GM19463 (cell line): Measurements from ENCODE around the gene BLOC1S4.
A peak's percentile ranks its signal among the peaks of the same experiment; 100 is the strongest.

Experiments
- ATAC-seq: cut with Tn5 transposase; IDR thresholded peaks from one replicate; pipeline ENCODE4 v1.9.1; 2021; ENCODE audit warnings: mild to moderate bottlenecking, moderate library complexity; ENCODE audit not compliant: unreplicated experiment

The BLOC1S4 gene

DNA sequence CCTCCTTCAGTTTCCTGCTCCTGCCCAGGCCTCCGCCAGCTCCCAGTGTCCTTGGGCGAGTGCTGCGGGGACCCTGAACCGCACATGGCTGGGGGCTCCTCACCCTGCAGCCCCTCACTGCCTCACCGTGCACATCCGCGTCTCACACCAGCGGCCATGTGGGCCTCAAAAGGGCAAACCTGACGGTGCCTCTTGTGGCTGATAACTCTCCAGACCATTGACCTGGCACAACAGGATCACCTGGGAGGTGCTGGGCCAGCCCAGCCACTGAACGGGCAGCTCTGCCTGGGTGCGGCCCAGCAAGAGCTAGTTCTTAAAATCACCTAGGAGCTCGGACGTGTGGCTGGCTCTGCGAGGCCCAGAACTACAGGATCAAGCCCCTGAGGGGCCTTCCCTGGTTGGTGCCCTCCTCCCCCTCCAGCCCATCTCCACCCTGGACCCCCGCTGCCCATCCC, 26.4 kb upstream of the BLOC1S4 start:
- no peak for ATAC-seq

- no peak for ATAC-seq
Observed at GRCh38 chr4:6692379-6692778, 23.6 kb upstream of the BLOC1S4 start.

GRCh38 chr4:6692806-6693205, 23.2 kb upstream of the BLOC1S4 start:
- ATAC-seq: no peak

DNA sequence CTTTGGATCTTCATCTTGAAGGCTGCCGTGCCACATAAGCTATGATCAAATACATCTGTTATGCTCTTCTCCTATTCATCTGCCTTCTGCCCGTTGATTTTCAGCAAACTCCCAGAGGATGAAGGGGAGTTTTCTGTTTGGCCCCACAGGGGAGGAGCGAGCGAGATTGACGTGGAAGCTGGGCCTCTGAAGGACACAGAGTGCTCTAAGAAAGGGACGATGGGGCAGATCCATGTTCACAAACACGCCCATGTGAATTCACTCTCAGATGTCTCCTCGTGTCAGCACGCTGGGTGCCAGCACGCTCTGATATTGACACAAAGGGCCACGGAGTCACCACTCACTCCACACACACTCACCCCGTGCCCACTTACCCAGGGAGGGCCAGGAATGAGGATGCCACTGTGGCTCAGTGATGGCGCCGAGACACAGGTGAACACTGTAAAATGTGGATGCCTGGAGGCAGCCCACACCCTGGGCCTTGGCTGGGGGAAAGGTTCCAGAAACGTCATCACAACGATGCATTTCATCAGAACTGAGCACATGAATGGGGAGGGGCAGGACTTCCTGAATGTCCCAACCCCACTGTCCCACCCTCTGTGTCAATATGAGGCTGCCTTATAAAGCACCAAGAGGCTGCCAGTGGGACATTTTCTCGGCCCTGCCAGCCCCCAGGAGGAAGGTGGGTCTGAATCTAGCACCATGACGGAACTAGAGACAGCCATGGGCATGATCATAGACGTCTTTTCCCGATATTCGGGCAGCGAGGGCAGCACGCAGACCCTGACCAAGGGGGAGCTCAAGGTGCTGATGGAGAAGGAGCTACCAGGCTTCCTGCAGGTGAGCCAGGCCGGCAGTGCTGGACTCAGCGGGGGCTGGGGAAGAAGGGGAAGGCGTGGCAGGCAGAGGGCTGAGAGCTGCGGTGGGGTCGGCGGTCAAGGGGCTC, 22.5 kb upstream of the BLOC1S4 start, which contains the start of gene S100P:
Gene S100P (plus strand): TSS at position 648 of the 946 bp plus-strand sequence. CDS start 55 bp downstream, at position 703.
- ATAC-seq: no peak

- ATAC-seq: no peak
Observed at GRCh38 chr4:6694177-6694901, 21.6 kb upstream of the BLOC1S4 start.

DNA sequence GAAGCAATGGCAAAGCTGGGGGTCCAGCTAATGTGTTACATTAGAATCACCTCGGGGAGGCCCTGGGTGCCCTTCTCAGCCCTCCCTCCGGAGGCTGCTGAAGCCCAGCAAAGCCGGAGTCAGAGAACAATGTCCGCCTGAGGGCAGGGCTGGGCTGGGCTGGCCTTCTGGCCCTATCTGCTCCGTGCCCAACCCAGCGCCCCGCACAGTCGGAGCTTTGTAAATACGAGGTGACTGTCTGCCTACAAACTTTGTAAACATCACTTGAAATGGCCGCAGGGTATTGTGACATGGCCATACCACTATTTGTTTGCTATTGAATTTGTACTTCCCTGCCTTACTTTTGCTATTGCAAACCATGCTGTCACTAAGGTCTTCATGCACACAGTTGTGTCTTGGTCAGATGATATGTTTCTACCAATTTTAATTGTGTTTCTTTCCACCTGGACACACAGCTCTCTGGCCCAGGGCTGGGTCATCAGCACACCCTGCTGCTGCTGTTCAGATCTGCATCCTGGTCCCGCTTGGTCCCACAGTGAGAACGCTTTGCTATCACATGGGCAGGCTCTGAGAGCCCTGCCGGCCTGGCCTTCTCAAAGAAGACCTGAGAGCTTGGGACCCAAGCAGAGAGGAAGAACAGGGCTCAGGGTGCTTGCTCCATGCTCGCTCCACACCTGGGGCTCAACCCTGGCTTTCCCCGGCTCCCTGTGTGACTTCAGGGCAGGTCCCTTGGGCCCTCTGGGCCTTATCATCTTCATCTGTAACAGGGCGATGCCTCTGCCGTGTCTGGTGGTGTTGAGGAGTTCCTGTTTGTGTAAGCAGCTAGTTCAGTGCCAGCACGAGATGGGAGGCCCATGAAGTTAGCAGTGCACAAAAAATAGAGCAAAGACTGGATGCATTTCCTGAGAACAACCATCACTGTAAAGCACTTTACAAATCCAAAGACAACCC, 20.0 kb upstream of the BLOC1S4 start:
- ATAC-seq: no peak

DNA sequence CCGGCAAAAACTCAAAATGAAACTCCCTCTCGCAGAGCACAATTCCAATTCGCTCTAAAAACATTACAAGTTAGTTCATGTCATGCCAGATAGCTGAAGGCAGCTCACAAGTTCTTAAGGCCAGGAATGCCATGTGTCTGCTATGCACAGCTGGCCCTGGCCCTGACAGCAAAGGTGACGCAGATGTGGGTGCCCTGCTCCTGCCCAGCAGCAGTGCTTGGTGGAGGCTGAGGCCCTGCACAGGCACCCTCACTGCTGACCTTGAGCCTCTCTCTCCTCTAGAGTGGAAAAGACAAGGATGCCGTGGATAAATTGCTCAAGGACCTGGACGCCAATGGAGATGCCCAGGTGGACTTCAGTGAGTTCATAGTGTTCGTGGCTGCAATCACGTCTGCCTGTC, 19.4 kb upstream of the BLOC1S4 start:
- ATAC-seq: no peak

DNA sequence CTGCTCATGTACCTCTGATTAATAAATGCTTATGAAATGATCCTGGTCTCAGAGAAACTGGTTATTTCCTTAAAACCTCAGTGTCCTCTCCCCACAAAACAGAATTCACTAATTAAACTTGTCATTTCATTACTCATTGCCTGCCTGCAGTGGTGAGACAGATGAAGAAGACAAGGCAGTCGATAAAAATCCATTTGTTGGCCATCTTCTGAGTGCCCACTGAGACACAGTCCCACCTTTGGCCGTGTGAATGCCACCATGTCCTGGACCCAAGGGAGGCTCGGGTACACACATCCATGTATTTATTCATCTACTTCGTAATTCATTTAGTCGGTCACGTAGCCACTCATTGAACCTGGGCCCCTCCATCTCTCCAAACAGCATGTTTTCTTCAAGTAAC, 18.8 kb upstream of the BLOC1S4 start:
- ATAC-seq: no peak

DNA sequence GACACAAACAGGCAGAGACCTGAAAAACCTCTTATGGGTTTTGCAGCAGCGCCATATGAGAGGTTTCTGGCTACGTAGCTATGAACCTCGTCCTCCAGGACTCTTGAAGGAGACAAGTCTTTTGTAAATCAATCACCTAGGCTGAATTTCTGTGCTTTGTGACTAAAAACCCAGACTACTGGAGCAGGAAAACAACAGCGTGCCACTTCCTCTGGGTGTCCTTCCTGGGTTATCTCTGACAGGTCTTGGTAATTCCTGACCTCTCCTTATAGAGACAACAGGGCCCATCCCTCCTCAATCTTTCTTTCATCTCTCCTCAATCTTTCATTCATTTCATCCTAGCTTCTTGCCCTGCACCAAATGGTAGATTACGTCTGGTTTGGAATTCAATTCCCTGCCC, 16.6 kb upstream of the BLOC1S4 start:
- ATAC-seq: no peak

DNA sequence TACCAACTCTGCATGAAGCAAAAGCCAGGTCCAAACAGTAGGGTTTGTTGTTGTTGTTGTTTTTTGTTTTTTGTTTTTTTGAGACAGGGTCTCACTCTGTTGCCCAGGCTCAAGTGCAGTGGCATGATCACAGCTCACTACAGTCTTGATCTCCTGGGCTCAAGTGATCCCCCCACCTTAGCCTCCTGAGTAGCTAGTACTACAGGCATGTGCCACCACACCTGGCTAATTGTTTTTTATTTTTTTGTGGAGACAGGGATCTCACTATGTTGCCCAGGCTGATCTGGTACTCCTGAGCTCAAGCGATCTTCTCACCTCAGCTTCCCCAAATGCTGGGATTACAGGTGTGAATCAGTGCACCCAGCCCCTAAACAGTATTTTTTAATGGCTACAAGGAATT, 16.1 kb upstream of the BLOC1S4 start:
- no peak for ATAC-seq

GRCh38 chr4:6701371-6701770, 14.6 kb upstream of the BLOC1S4 start:
- ATAC-seq: no peak

- no peak for ATAC-seq
Observed at GRCh38 chr4:6702761-6703160, 13.2 kb upstream of the BLOC1S4 start.

GRCh38 chr4:6703786-6704185, 12.2 kb upstream of the BLOC1S4 start:
- no peak for ATAC-seq

- no peak for ATAC-seq
Observed at GRCh38 chr4:6705646-6706045, 10.3 kb upstream of the BLOC1S4 start.

DNA sequence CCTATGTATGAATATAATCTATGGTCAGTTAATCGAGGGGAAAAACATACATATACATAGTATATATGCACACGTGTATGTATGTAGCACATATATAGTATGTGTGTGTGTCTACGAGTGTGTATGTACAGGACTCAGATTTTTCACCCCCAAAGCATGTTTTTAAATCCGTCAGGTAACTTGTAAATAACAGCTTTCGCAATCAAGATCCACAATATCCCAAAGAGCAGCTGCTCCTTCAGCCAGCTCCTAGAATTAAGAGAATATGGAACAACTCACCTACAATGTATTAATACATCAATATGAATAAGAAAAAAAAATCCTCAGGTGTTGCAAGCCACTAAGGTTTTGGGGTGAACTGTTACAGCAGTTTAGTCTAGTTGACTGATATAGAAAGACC, 9.8 kb upstream of the BLOC1S4 start:
- ATAC-seq: no peak

- peak; percentile 64 for ATAC-seq
Observed at GRCh38 chr4:6709230-6710114, 6.5 kb upstream of the BLOC1S4 start, which contains the start of gene MRFAP1L1. TSS of gene MRFAP1L1 (minus strand) at chr4:6709865. CDS start at chr4:6709629, 236 bp downstream.

DNA sequence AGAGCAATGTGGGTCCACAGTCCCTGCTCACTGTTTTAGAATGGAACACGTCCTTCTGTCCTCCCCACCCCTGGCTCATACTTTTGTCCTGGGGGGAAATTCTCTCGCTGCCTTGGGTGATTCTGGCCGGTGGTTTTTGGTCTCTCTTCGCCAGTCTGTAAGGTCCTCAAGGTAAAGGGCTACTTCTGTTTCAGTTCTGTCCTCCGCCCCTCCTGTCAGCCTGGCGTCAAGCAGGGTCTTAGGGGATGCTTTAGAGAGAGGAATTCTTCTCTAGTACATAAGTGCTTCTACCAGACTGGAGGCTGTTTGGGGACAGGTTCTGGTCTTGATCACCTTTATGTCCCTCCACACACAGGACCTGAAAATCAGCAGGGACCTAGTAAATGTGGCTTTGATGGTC, 5.7 kb upstream of the BLOC1S4 start:
- ATAC-seq: no peak

DNA sequence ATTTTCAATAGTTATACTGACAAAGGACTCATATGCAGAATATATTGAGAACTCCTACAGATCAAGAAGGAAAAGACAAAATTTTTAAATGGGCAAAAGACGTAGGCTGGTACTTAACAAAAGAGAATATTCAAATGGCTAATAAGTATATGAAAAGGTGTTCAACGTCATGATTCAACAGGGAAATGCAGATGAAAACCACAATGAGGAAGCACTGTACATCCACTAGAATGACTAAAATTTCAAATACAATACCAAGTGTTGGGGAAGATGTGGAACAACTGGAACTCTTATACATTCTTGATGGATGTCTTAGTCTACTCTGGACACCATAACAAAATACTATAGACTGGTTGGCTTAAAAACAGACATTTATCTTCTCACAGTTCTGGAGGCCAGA, 5.0 kb upstream of the BLOC1S4 start:
- no peak for ATAC-seq

DNA sequence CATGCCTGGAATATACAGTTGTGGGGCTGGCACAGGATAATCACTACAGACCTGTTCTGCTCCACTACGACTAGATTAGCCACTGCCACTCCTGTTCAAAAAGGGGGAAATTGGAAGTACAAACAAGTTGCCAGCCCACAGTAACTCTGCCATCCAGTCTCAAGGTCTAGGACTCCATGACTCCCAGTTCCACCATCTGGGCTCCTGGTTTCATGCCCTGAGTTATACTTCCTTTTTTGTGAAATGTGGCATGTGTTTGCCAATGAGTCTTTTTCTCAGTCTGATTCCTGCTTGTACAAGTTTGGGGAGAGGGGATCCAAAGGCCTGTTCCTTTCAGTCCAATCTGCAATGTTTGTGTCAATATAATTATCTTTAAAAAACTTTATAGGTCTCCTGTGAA, 1.0 kb upstream of the BLOC1S4 start:
- no peak for ATAC-seq

DNA sequence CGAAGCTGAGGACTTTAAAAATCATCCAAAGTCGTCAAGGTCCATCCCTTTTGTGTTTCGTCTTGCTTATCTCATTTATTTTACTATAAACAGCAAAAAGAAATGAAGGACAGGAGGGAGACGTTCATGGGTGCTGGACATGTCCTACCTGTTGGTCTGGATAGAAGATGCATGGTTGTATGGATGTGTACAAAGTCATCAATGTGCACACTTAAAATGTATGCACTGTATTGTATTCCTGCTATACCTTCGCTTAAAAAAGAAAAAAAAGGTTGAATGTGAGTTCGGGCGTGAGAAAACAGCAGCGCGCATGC, 313 bp upstream of the BLOC1S4 start:
- ATAC-seq: no peak
